HepG2 (cell line): Measurements from ENCODE around the gene FUT6. TPM values are rescaled to one million over a fixed set of nuclear protein-coding genes. Genes with fewer than 3 reads are reported as not detected.

Source experiments
- ARNTL ChIP-seq: sonication (generic); formaldehyde crosslinking; IDR thresholded peaks from 2 replicates; pipeline ENCODE4 v1.4.0; 2020; ENCODE audit warnings: mild to moderate bottlenecking, missing genetic modification reagents
- CBX5 ChIP-seq: sonication (generic); formaldehyde crosslinking; IDR thresholded peaks from 2 replicates; pipeline ENCODE4 v1.4.0; 2020; ENCODE audit warnings: missing genetic modification reagents, borderline replicate concordance
- DNMT3B ChIP-seq: conservative IDR thresholded peaks from 2 replicates; pipeline ENCODE4 v1.6.1; 2016; ENCODE audit warnings: missing biosample characterization, control low read depth
- GABPB1 ChIP-seq: IDR thresholded peaks from 2 replicates; pipeline ENCODE4 v1.6.1; 2016; ENCODE audit warnings: mild to moderate bottlenecking, missing genetic modification reagents, moderate library complexity, missing compliant biosample characterization
- HNRNPH1 ChIP-seq: fragments of 200-400 bp; formaldehyde crosslinking; optimal IDR thresholded peaks from 2 replicates; pipeline ENCODE3; 2017; ENCODE audit warnings: mild to moderate bottlenecking, low read depth, low read length
- ISL2 ChIP-seq: sonication (generic); formaldehyde crosslinking; IDR thresholded peaks from 2 replicates; pipeline ENCODE4 v1.5.0; 2020; ENCODE audit warnings: missing genetic modification reagents
- KDM3A ChIP-seq: IDR thresholded peaks from 2 replicates; pipeline ENCODE4 v1.6.1; 2018; ENCODE audit warnings: low read depth, missing compliant biosample characterization
- MEIS1 ChIP-seq: sonication (generic); formaldehyde crosslinking; IDR thresholded peaks from 2 replicates; pipeline ENCODE4 v1.9.0; 2021; ENCODE audit warnings: mild to moderate bottlenecking, missing genetic modification reagents, moderate library complexity, borderline replicate concordance
- NR2F6 ChIP-seq, 2 experiments: IDR thresholded peaks; 2 replicates each; pipeline ENCODE4 v1.6.1; 2016; ENCODE audit warnings: antibody characterized with exemption in 1 of 2, mild to moderate bottlenecking in 1 of 2
- REL ChIP-seq: sonication (generic); formaldehyde crosslinking; conservative IDR thresholded peaks from 2 replicates; pipeline ENCODE4 v1.8.0; 2022; ENCODE audit warnings: mild to moderate bottlenecking, missing genetic modification reagents, moderate library complexity
- RFX5 ChIP-seq: IDR thresholded peaks from 2 replicates; pipeline ENCODE4 v1.6.1; 2011; ENCODE audit warnings: low read depth, low read length, improper control_type of control experiment
- RNF2 ChIP-seq: fragments of 450-650 bp; conservative IDR thresholded peaks from 2 replicates; pipeline ENCODE4 v1.6.1; 2016; ENCODE audit warnings: low read depth
- SNRNP70 ChIP-seq: fragments of 200-400 bp; formaldehyde crosslinking; IDR thresholded peaks from 2 replicates; pipeline ENCODE4 v1.6.1; 2017; ENCODE audit warnings: mild to moderate bottlenecking, low read depth, low read length, moderate library complexity
- SRSF1 ChIP-seq: fragments of 200-400 bp; formaldehyde crosslinking; optimal IDR thresholded peaks from 2 replicates; pipeline ENCODE3; 2017; ENCODE audit warnings: mild to moderate bottlenecking, low read depth, low read length, moderate library complexity
- TBP ChIP-seq: sonication (generic); formaldehyde crosslinking; IDR thresholded peaks from 2 replicates; pipeline ENCODE4 v1.5.0; 2020; ENCODE audit warnings: missing genetic modification reagents
- ZFP62 ChIP-seq: sonication (generic); formaldehyde crosslinking; IDR thresholded peaks from 2 replicates; pipeline ENCODE4 v1.4.0; 2020; ENCODE audit warnings: missing genetic modification reagents
- ZNF138 ChIP-seq: sonication (generic); formaldehyde crosslinking; IDR thresholded peaks from 2 replicates; pipeline ENCODE4 v1.5.0; 2020; ENCODE audit warnings: mild to moderate bottlenecking, low read depth, missing genetic modification reagents
- ZNF234 ChIP-seq: sonication (generic); formaldehyde crosslinking; conservative IDR thresholded peaks from 2 replicates; pipeline ENCODE4 v1.5.1; 2020; ENCODE audit warnings: mild to moderate bottlenecking, missing genetic modification reagents
- ZNF260 ChIP-seq: sonication (generic); formaldehyde crosslinking; IDR thresholded peaks from 2 replicates; pipeline ENCODE4 v1.4.0; 2020; ENCODE audit warnings: missing genetic modification reagents, low read depth, mild to moderate bottlenecking, borderline replicate concordance
- ZNF33B ChIP-seq: sonication (generic); formaldehyde crosslinking; IDR thresholded peaks from 2 replicates; pipeline ENCODE4 v1.5.1; 2020; ENCODE audit warnings: mild to moderate bottlenecking, missing genetic modification reagents
- ZNF703 ChIP-seq: sonication (generic); formaldehyde crosslinking; IDR thresholded peaks from 2 replicates; pipeline ENCODE4 v1.5.1; 2020; ENCODE audit warnings: missing genetic modification reagents, mild to moderate bottlenecking, moderate library complexity, borderline replicate concordance
- ZNF737 ChIP-seq: sonication (generic); formaldehyde crosslinking; IDR thresholded peaks from 2 replicates; pipeline ENCODE4 v1.5.0; 2020; ENCODE audit warnings: missing genetic modification reagents, mild to moderate bottlenecking, borderline replicate concordance
- polyA plus RNA-seq, 8 experiments: library from polyadenylated mRNA; depleted of rRNA in 3 of 8; stranded (reverse) in 7 of 8; unstranded in 1 of 8; fragments of >200 nt; fragmentation: Illumina TruSeq in 4 of 8; extraction: Trizol in 4 of 8; gene quantifications; 2 replicates each; pipeline versions ENCODE4 v1.2.1 to v1.2.3, GENCODE V29; 2011 to 2016; ENCODE audit warnings: low read depth in 4 of 8, missing spikeins in 1 of 8, mixed read lengths in 1 of 8; ENCODE audit not compliant: insufficient read depth in 1 of 8
- total RNA-seq, 5 experiments: library from RNA; depleted of rRNA; stranded (reverse); fragments of >200 nt; fragmentation: Illumina TruSeq; extraction: Trizol; gene quantifications; 2 replicates each; pipeline ENCODE4 v1.2.3, GENCODE V29; 2016; ENCODE audit warnings: low read depth in 1 of 5
- TF ChIP-seq, protein P1 (sequence below): sonication (generic); formaldehyde crosslinking; IDR thresholded peaks from 2 replicates; pipeline ENCODE4 v1.5.0; 2020; ENCODE audit warnings: missing genetic modification reagents, mild to moderate bottlenecking, borderline replicate concordance
- TF ChIP-seq, protein P2 (sequence below): sonication (generic); formaldehyde crosslinking; IDR thresholded peaks from 2 replicates; pipeline ENCODE4 v1.4.0; 2020; ENCODE audit warnings: missing genetic modification reagents
- TF ChIP-seq, protein P3 (sequence below): sonication (generic); formaldehyde crosslinking; IDR thresholded peaks from 2 replicates; pipeline ENCODE4 v1.4.0; 2020; ENCODE audit warnings: missing genetic modification reagents
- TF ChIP-seq, protein P4 (sequence below): sonication (generic); formaldehyde crosslinking; IDR thresholded peaks from 2 replicates; pipeline ENCODE4 v1.4.0; 2020; ENCODE audit warnings: missing genetic modification reagents

FUT6 gene
- total and polyA plus RNA-seq, 2 of the 13 experiments (the other 11 are each of a cell fraction or from before 2014, with no cell fraction given), result 8.2 to 27.7 TPM

DNA sequence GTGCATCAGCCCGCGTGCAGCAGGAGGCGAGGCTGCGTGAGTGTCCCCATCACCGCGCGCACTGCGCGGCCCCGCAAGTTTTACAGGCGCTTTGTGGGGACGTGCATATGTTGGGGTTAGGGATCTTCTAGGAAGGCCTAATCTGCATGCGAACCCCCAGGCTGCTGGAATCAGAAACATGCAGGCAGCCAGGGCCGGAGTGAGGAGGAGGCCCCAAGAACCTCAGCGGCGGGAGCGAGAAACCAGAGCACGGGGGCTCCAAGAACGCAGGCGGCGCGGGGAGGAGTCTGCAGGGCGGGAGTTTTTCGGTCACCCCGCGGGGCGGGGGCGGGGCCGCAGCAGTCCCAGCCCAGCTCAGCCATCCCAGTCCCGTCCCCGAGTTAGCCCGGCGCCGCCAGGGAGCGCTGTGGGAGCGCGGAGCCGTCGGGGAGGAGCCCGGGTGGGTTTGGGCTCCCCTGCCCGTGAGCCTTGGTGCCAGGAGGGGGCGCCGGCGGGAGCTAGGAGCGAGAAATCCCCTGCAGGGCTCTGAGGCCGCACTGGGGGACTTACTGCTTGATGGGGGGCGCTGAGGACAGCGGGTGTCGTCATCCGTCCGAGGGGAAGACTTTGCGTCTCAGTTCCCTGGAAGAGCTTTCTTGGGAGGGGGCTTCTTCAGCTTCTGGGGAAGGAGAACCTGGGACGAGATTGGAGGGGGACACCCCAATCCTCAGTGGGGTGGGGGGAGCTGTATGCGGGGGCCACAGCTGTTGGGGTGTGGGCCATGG, 35.6 kb downstream of the FUT6 start (continued):
- no peak for TF ChIP-seq NR2F6 (IDR thresholded peaks at IDR 0.05)
- TF ChIP-seq NR2F6 (CRISPR knock-in tag; IDR thresholded peaks at IDR 0.05), result peak; percentile 57
- TF ChIP-seq, protein P1, sequence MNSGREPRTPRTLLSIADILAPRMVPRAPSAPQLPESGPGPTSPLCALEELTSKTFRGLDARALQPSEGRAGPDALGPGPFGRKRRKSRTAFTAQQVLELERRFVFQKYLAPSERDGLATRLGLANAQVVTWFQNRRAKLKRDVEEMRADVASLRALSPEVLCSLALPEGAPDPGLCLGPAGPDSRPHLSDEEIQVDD, result peak; percentile 31; the same call in 1 of the 2 replicates
- no peak for TF ChIP-seq RNF2
- no peak for TF ChIP-seq SRSF1
- no peak for TF ChIP-seq ISL2 (CRISPR knock-in tag)
- peak; percentile 95 for TF ChIP-seq KDM3A
- TF ChIP-seq GABPB1 (CRISPR knock-in tag), result peak; percentile 75; the same call in 1 of the 2 replicates
- TF ChIP-seq ARNTL (CRISPR knock-in tag), result peak; percentile 71
- no peak for TF ChIP-seq HNRNPH1
- TF ChIP-seq, protein P2, sequence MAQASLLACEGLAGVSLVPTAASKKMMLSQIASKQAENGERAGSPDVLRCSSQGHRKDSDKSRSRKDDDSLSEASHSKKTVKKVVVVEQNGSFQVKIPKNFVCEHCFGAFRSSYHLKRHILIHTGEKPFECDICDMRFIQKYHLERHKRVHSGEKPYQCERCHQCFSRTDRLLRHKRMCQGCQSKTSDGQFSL (CRISPR knock-in tag), result no peak
- no peak for TF ChIP-seq CBX5
- no peak for TF ChIP-seq ZNF260 (CRISPR knock-in tag)
- no peak for TF ChIP-seq ZNF33B (CRISPR knock-in tag)
- 0 out of 2 replicates have a peak, but pooled peaks have one; percentile 21 for TF ChIP-seq ZNF138
- no peak for TF ChIP-seq ZNF234 (CRISPR knock-in tag)
- peak; percentile 20; the same call in 1 of the 2 replicates for TF ChIP-seq MEIS1 (CRISPR knock-in tag)
- TF ChIP-seq ZNF703 (CRISPR knock-in tag), result no peak; the same call in 1 of the 2 replicates
- TF ChIP-seq DNMT3B (CRISPR knock-in tag), result no peak
- TF ChIP-seq, protein P3, sequence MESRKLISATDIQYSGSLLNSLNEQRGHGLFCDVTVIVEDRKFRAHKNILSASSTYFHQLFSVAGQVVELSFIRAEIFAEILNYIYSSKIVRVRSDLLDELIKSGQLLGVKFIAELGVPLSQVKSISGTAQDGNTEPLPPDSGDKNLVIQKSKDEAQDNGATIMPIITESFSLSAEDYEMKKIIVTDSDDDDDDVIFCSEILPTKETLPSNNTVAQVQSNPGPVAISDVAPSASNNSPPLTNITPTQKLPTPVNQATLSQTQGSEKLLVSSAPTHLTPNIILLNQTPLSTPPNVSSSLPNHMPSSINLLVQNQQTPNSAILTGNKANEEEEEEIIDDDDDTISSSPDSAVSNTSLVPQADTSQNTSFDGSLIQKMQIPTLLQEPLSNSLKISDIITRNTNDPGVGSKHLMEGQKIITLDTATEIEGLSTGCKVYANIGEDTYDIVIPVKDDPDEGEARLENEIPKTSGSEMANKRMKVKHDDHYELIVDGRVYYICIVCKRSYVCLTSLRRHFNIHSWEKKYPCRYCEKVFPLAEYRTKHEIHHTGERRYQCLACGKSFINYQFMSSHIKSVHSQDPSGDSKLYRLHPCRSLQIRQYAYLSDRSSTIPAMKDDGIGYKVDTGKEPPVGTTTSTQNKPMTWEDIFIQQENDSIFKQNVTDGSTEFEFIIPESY (CRISPR knock-in tag), result peak; percentile 76
- TF ChIP-seq ZFP62 (CRISPR knock-in tag), result no peak
- no peak for TF ChIP-seq ZNF737 (CRISPR knock-in tag)
- TF ChIP-seq SNRNP70, result no peak
- TF ChIP-seq TBP (CRISPR knock-in tag), result no peak
- TF ChIP-seq RFX5, result no peak
- TF ChIP-seq REL, result peak; percentile 64; the same call in 1 of the 2 replicates
- TF ChIP-seq, protein P4, sequence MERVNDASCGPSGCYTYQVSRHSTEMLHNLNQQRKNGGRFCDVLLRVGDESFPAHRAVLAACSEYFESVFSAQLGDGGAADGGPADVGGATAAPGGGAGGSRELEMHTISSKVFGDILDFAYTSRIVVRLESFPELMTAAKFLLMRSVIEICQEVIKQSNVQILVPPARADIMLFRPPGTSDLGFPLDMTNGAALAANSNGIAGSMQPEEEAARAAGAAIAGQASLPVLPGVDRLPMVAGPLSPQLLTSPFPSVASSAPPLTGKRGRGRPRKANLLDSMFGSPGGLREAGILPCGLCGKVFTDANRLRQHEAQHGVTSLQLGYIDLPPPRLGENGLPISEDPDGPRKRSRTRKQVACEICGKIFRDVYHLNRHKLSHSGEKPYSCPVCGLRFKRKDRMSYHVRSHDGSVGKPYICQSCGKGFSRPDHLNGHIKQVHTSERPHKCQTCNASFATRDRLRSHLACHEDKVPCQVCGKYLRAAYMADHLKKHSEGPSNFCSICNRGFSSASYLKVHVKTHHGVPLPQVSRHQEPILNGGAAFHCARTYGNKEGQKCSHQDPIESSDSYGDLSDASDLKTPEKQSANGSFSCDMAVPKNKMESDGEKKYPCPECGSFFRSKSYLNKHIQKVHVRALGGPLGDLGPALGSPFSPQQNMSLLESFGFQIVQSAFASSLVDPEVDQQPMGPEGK (CRISPR knock-in tag), result peak; percentile 82
